ENCODE data around the gene ADAMTSL4.
A peak's percentile ranks its signal among the peaks of the same experiment; 100 is the strongest.
"Not testable (repeated sequence)": the region's sequence is repeated elsewhere in the genome, so short reads cannot be mapped to it uniquely, and the experiment has no call there.

The ADAMTSL4 gene

GRCh38 chr1:150555971-150556865 is 7.0 kb downstream of the ADAMTSL4 start:
- DNase-seq = no peak

- no peak for DNase-seq
Measured at GRCh38 chr1:150557065-150557600, 7.9 kb downstream of the ADAMTSL4 start.

- no peak for DNase-seq
Measured at GRCh38 chr1:150557813-150558212, 8.6 kb downstream of the ADAMTSL4 start.

GRCh38 chr1:150558303-150558704 is 9.1 kb downstream of the ADAMTSL4 start:
- no peak for DNase-seq

GRCh38 chr1:150558761-150559655 is 9.8 kb downstream of the ADAMTSL4 start:
- DNase-seq = no peak

- no peak for DNase-seq
Measured at GRCh38 chr1:150559656-150560010, 10.4 kb downstream of the ADAMTSL4 start.

- no peak for DNase-seq
Measured at GRCh38 chr1:150560011-150560438, 10.8 kb downstream of the ADAMTSL4 start.

GRCh38 chr1:150560576-150561253 is 11.5 kb downstream of the ADAMTSL4 start:
- no peak for DNase-seq

GRCh38 chr1:150561254-150561973 is 12.2 kb downstream of the ADAMTSL4 start:
- DNase-seq = peak; percentile 89

- DNase-seq = peak; percentile 96
Measured at GRCh38 chr1:150561974-150562445, 12.8 kb downstream of the ADAMTSL4 start.

GRCh38 chr1:150562446-150563339 is 13.5 kb downstream of the ADAMTSL4 start:
- DNase-seq = no peak

- DNase-seq = no peak
Measured at GRCh38 chr1:150563340-150564038, 14.3 kb downstream of the ADAMTSL4 start.

- DNase-seq = no peak
Measured at GRCh38 chr1:150564051-150564991, 15.1 kb downstream of the ADAMTSL4 start.

- DNase-seq = not testable (repeated sequence)
Measured at GRCh38 chr1:150565240-150565991, 16.2 kb downstream of the ADAMTSL4 start.

GRCh38 chr1:150566589-150567340 is 17.6 kb downstream of the ADAMTSL4 start:
- DNase-seq = no peak

GRCh38 chr1:150567341-150567716 is 18.1 kb downstream of the ADAMTSL4 start:
- DNase-seq = no peak

Data from cortex of kidney (tissue), 1 donor.